Fibroblast of skin of left quadriceps (primary cell): ENCODE data around the gene RBM42.

Source experiments
- DNase-seq, 2 experiments: peaks; one replicate each; pipeline ENCODE4 v3.0.0-alpha.2; 2013; ENCODE audit warnings: low read depth in 2 of 2

Gene RBM42

DNA sequence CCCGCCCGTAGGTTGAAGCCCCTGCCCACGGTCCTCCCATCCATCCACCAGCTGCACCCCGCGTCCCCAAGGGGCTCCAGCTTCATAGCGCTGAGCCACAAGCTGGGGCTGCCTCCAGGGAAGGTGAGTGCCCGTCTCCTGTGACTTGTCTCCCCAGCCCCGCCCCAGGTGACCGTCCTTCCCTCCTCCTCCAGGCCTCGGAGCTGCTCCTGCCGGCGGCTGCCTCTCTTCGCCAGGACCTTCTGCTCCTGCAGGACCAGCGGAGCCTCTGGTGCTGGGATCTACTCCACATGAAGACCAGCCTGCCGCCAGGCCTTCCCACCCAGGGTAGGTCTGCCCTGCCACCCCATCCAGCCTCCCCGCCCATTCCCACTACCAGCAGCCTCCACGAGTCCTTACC, 8.8 kb upstream of the RBM42 start:
- DNase-seq: no peak

DNA sequence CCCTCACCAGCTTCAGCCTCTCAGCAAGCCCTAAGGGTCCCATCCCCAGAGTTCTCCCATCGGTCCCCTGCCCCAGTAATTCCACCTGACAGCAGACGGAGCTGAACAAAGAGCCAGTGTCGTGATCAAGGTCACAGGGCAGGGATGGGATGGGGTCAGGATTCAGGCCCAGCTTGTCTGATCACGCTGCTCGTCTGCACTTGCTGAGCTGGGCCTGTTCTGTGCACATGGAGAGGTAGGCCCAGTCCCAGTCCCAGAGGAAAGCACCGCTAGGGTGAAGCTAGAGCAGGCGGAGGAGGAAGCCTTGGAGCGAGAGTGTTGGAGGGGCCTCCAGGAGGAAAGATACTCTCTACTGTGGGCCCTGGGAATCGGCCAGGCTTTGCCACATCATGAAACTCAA, 7.1 kb upstream of the RBM42 start:
- no peak for DNase-seq

DNA sequence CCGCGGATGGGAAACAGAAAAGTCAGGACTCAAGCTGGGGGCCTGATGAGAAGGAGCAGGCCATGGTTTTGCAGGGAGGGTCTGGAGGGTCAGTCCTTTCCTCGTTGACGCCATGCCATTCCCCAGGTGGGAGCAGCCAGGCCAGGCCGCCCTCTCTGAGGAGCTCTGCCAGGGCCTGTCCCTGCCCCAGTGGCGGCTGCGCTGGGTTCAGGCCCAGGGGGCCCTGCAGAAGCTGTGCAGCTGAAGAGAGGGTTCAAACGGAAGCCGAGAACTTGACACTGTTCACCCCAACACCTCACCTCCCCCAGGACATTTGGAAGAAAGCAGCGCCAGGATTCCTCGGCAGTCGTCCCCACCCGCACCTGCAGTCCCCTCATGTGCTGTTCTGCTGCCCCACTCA, 6.1 kb upstream of the RBM42 start:
- no peak for DNase-seq

DNA sequence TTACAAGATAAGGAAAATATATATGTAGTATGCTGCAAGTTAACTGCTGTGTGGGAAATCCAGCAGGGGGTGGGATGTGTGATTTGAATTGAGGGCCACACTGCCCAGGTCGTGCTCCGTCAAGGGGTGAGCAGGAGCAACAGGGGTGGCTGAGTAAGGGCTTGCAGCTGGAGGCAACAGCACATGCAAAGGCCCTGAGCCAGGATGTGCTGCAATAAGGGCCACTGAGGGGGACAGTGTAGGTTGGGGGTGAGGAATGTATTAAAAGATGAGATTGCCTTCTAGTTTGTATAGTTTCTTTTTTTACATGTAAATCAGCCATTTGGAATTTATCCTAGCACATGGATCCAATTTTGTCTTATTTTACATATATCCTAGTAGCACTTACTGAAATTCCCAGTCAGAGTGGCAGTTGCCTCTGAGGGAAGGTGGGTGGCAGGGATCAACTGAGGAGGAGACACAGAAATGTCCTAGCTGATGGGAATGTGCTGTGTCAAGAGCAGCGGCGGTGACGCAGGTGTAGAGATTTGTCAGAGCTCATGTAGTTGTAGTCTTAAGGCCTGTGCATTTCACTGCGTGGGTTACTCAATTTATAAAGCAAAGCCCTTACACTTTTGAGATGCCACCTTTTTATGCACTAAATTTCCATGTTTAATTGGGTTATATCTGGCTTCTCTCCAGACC, 5.4 kb upstream of the RBM42 start:
- DNase-seq: no peak

DNA sequence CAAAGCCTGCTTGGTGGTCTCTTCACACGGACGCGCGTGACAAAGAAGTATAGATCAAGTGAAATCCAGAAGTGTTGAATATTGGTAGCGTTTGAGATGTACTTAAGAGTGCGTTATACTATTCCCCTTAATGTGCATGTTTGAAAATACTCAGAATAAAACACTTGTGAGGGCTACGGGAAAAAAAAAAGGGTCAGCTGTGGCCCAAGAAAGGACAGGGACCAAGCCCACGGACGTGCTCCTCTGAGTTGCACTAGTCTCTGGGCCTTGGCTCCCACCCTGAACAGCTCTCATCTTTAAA, 622 bp upstream of the RBM42 start:
- no peak for DNase-seq

DNA sequence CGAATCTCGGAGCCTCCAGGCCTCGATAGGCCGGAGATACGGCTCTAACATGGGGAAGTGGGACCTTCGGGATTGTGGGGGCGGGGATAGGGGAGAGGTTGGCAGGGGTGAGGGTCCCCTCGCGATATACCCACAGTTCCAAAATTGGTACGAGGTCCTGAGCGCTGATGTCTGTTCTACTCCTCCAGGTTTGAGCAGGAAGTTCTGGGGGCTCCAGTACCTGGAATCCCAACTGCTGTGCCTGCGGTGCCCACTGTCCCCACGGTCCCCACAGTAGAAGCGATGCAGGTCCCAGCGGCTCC, 447 bp downstream of the RBM42 start:
- DNase-seq: no peak

DNA sequence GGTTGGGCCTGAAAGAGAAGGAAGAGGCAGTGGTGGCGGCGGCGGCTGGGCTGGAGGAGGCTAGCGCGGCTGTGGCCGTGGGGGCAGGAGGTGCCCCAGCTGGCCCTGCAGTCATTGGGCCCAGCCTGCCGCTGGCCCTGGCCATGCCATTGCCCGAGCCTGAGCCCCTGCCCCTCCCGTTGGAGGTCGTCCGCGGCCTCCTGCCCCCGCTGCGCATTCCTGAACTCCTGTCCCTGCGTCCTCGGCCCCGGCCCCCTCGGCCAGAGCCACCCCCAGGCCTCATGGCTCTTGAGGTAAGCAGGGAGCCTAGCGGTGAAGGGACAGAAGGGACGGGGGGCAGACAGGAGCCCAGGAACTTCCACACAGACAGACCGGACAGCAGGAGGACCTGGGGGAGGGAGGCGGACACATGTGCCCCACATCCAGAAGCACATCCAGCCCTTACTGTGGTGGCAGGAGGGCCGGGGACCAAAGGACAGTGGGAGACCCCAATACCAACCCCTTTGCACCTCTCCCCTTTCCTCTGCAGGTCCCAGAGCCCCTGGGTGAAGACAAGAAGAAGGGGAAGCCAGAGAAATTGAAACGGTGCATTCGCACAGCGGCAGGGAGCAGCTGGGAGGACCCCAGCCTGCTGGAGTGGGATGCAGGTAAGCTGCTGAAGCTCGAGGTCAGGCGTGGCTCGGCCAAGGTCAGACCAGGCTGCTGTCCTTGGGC, 5.0 kb downstream of the RBM42 start:
- DNase-seq: no peak

DNA sequence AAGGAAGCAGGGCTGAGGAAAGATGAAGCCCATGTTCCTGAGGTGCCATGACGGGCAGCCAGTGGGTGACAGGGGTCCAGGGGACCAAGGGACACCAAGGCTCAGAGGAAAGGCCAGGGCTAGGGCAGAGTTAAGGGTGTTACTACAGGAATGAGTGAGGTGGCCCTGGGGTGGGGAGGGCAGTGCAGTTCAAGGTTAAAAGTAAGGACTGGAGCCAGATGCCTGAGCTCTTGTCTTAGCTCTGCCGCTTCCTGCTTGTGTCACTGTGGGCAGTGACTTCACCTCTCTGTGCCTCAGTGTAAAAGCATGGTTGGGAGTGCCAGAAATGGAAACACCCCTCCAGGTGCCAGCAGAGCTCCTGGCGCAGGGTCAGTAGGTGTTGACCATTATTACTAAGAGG, 7.8 kb downstream of the RBM42 start:
- no peak for DNase-seq

DNA sequence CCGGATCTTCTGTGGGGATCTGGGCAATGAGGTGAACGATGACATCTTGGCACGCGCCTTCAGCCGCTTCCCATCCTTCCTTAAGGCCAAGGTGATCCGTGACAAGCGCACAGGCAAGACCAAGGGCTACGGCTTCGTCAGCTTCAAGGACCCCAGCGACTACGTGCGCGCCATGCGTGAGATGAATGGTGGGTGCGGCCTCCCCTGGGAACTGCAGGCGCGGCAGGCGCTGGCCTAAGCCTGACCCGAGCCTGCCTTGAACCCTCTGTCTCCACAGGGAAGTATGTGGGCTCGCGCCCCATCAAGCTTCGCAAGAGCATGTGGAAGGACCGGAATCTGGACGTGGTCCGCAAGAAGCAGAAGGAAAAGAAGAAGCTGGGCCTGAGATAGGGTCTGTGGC, 8.3 kb downstream of the RBM42 start:
- DNase-seq: no peak

DNA sequence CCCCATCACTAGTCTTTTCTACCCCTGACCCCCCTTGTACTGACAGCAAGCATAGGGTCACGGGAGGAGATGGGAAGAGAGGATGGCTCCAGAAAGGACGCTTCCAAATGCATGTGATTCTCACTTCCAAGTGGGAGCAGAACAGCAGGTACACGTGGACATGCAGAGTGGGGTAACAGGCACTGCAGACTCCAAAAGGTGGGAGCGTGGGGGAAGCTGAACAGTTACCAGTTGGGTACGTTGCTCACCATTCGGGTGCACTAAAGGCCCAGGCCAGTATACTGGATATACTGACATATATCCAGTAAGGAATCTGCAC, 10.4 kb downstream of the RBM42 start:
- no peak for DNase-seq

DNA sequence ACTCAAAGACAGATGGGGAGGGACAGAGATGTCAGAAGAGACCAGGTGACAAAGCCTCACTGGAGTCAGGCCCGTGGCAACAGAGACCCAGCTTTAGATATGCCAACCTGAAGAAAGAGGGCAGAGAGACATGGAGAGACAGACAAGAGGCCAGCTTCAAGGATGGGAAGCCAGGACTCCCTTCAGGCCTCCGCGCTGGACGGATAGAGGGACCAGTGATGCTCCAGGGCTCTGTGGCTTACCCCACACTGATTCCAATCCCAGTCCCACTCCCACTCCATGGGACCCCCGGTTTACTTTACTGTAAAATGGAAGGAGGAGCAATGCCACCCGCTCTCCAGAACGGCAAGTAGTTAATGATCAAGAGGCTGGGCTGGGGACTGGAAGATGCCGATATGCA, 11.0 kb downstream of the RBM42 start:
- no peak for DNase-seq

DNA sequence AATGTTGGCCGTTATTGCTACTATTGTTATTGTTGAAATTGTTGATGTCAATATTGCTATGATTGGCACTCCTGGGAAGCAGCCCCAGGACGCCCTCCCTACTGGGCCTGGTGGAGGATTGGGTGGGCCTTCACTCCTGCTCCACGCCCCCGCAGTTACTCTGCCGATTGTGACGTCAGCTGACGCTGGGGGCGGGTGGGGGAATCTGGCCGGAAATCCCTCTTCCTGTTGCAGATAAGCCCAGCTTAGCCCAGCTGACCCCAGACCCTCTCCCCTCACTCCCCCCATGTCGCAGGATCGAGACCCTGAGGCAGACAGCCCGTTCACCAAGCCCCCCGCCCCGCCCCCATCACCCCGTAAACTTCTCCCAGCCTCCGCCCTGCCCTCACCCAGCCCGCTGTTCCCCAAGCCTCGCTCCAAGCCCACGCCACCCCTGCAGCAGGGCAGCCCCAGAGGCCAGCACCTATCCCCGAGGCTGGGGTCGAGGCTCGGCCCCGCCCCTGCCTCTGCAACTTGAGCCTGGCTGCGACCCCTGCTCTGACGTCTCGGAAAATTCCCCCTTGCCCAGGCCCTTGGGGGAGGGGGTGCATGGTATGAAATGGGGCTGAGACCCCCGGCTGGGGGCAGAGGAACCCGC, 12.8 kb downstream of the RBM42 start, which contains the start of gene ETV2:
ETV2 (plus strand) TSS at position 231 of the 637 bp plus-strand sequence. CDS start 716 bp downstream, outside the sequence.
- peak in 1 of 2 experiments; percentile 6 for DNase-seq

DNA sequence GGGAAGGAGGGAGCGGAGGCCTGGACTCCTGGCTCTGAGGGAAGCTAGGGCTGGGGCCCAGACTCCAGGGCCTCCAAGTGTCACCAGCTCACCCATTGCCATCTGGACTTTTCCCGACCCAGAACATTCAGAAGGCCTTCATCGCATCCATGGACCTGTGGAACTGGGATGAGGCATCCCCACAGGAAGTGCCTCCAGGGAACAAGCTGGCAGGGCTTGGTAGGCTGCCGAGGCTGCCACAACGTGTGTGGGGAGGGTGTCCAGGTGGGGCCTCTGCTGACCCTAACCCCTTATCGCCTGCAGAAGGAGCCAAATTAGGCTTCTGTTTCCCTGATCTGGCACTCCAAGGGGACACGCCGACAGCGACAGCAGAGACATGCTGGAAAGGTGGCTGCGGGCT, 13.5 kb downstream of the RBM42 start:
- DNase-seq: no peak

DNA sequence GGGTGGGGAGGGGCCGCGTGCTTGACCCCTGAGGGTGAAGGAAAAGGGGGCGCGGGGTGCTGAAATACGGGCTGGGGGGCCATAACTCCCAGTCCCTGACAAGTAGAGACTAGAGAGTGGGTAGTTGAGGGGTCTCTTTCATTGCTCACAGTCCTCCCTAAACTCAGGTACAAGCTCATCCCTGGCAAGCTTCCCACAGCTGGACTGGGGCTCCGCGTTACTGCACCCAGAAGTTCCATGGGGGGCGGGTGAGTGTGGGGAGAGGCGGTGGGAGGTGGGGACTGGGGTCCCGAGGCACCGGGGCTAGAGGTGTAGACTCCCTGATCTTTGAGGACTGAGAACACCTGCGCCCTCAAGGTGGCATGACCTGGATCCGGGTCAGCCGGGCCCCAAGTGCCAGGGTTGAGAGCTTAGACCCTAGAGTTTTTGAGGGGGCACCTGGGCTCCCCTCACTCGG, 14.0 kb downstream of the RBM42 start:
- no peak for DNase-seq

DNA sequence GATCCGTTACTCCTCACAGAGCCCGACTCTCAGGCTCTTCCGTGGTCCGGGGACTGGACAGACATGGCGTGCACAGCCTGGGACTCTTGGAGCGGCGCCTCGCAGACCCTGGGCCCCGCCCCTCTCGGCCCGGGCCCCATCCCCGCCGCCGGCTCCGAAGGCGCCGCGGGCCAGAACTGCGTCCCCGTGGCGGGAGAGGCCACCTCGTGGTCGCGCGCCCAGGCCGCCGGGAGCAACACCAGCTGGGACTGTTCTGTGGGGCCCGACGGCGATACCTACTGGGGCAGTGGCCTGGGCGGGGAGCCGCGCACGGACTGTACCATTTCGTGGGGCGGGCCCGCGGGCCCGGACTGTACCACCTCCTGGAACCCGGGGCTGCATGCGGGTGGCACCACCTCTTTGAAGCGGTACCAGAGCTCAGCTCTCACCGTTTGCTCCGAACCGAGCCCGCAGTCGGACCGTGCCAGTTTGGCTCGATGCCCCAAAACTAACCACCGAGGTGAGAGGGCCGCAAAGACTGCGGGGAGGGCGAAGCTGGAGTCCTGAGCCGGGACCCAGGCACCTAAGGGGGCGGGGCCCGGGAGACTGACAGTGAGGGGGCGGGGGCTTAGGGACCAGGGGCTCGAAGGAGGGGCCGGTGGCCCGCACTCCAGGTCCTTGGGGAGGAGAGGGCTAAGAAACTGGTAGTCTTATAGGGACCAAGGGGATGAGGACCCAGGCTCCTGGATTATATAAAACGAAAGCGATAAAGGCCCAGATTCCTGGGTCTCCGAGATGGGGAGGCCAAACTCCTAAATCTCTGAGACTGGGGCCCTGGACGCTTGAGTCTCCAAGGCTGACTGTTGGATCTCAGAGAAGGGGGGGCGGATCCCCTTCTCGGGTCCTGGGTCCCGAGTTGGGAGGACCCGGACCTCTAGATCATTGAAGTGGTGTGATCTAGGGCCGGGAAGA, 14.7 kb downstream of the RBM42 start:
- peak; percentile 56 to 60 for DNase-seq

DNA sequence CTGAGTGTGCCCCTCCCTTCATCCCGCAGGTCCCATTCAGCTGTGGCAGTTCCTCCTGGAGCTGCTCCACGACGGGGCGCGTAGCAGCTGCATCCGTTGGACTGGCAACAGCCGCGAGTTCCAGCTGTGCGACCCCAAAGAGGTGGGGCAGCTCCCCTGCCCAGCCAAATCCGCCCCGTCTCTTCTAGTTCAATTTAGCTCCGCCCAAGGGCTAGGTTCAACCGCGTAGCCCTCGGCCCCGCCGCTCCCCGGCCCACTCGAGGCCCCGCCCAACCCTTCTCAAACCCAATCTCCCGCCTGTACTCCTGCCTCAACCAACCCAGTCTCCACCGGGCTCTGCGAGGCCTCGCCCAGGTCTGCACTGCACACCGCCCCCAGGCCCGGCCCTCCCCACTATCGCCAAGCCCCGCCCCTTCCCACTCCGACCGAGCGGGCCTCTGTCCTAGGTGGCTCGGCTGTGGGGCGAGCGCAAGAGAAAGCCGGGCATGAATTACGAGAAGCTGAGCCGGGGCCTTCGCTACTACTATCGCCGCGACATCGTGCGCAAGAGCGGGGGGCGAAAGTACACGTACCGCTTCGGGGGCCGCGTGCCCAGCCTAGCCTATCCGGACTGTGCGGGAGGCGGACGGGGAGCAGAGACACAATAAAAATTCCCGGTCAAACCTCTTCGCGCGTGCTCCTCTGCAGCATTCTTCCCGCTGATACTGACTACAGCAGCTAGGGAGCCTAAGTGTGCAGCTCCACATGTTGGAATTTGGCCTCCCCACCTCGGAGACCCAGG, 15.6 kb downstream of the RBM42 start:
- DNase-seq: peak; percentile 75 to 83

DNA sequence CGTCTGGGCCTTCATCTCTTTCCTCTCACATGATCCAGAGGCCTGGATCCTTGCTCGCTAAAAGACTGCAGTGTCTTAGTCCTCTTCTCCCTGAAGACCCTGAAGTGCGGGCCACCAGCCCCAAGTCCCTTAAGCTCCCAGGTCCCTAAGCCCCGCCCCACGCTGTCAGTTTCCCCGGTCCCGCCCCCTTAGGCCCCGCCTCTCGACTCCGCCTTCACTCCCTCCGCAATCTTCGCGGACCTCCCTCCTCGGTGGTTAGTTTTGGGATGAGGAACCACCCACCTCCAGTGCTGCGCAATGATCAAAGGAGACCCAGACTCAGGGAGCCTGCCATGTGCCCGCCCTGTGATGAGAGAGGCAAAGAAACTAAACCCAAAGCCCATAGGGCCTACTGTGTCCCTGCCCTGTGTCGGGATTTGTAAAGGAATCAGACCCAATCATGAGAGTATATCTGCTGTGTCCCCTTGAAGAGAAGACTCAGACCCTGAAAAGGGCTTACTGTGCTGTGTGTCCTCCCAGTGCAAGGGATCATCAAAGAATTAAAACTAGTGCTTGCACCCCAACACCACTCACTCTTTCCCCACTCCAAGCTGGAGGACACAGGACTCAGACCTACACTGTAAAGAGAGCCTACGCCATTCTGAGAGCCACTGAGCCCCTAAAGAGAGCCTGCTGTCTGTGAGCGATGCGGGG, 16.3 kb downstream of the RBM42 start:
- peak in 1 of 2 experiments; percentile 13 for DNase-seq

DNA sequence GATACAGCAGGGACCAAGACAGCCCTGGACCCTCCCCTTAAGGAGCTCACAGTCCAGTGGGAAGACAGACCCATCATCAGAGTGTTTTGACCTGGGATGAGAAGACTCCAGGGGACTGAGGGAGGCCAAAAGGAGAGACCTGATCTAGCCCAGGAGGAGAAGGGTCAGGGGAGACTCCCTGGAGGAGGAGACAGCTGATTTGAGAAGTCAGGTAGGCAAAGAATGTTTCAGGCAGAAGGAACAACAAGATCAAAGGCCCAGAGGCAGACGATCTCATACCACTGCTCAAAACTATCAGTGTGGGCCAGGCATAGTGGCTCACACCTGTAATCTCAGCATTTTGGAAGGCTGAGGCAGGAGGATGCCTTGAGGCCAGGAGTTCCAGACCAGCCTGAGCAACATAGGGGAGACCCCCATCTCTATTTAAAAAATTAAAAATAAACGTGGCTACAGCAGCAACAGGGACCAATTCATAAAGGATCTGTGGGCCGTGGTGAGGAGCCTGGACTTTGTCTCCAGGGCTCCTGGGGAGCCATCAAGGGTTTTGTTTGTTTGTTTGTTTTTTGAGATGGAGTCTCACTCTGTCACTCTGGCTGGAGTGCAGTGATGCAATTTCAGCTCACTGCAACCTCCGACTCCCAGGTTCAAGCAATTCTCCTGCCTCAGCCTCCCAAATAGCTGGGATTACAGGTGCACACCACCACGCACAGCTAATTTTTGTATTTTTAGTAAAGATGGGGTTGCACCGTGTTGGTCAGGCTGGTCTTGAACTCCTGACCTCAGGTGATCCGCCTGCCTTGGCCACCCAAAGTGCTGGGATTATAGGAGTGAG, 17.1 kb downstream of the RBM42 start:
- no peak for DNase-seq

DNA sequence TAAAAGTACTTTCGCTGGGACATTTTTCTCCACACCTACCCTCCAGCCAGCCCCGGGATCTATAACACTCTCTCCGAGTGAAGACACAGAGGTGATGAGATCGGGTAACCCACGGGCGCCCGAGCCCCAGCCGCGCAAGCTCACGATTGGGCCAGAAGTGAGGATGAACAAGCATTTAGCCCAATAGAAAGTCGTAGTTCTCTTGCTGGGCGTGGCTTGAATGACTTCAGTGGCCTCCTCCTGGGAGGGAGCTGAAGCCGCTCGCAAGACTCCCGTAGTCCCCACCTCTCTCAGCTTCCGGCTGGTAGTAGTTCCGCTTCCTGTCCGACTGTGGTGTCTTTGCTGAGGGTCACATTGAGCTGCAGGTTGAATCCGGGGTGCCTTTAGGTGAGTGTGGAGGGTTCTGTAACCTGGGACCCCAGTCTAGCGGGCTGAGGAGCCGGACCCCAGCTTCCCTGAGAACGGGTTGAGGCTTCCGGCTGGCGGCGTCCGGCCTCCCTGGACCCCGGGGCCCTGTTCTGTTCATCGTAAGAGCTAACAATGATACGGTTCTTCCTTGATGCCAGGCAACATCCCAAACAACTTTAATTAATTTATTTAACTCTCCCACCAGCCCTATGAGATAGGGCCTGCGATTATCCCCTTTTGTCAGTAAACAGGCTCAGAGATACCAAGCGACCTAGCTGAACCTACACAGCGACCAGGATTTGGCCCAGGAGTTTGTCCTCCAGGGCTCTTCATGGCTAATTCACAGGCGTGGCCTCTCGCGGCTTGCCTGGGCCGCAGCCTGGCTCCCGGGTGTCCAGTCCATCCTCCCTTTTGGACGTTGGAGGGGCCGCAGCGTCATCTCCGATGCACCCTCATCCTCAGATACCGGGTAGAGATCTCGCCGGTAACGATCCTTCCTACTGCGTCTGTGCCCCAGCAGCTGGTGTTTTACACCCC, 19.5 kb downstream of the RBM42 start, which contains the start of gene COX6B1:
COX6B1 (plus strand) TSS at position 307 of the 945 bp plus-strand sequence. CDS start 2,921 bp downstream, outside the sequence.
- DNase-seq: peak; percentile 92
